ENCODE measurements around the gene UVSSA. TPM values are rescaled to one million over a fixed set of nuclear protein-coding genes. Genes with fewer than 3 reads are reported as not detected.
A peak's percentile ranks its signal among the peaks of the same experiment; 100 is the strongest.

Gene UVSSA
- polyA plus RNA-seq, 1 donor from 2014 or later, result 13.3 TPM

DNA sequence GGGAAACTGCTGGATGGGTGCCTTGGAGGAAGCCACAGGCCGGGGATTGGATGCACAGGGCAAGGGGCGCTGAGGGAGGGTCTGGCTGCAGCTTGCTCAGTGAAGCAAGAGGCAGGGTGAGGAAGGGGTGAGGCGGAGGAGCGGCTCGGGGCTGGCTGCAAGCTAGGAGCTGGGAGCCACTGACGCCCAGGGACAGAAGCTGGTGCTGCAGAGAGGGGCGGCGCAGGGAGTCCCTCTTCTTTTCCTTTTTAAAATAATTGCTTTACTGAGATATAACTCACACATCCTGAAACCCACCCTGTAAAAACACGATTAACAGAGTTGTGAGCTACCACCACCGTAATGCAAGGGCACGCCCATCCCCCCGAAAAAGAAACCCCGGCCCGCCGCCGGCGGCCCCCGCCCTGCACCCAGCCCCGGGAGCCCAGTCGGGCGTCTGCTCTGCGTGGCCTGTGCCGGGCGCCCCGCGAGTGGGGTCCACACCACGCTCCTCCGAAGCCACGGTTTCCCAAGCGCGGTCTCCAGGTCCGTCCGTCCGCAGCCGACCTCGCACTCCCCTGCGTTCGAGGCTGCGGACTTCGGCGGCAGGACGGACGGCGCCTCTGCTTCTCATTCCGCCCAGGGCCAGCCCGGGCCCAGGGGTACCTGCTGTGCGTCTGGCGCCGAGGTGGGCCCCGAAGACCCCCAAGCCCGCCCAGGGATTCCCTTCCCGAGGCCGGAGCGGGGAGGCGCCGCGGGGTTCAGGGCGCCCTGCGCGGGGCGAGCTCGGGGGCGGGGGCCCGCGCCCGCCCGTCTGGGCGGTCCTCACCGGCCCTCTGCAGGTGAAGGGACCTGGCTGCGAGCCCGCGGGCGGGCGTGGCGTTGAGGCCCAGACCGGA is 866 bp upstream of the UVSSA start:
- peak overlapping the region; percentile 69 for H3K4me2 ChIP-seq (ENCODE audit: low read length)
- peak overlapping the region; percentile 99 for H3K4me3 ChIP-seq (ENCODE audit: low read length)
- no peaks in the 10 kb centered on the region for H3K9me3 ChIP-seq (ENCODE audit: low read length)
- no peaks in the 10 kb centered on the region for H3K9me2 ChIP-seq (ENCODE audit: insufficient read depth, low read length)
- peak overlapping the region; percentile 94 for H3K9ac ChIP-seq (ENCODE audit: low read length)
- peak overlapping the region; percentile 90 for H3K27ac ChIP-seq (ENCODE audit: low read length)
- peaks cover 4% of the 10 kb centered on the region for H3K36me3 ChIP-seq (ENCODE audit: insufficient read depth, low read length)
- no peaks in the 10 kb centered on the region for H3F3A ChIP-seq (ENCODE audit: insufficient read depth, low read length, poor library complexity, severe bottlenecking)
- H3K27me3 ChIP-seq (ENCODE audit: insufficient read depth, low read depth, low read length), result no peaks in the 10 kb centered on the region
- H4K20me1 ChIP-seq (ENCODE audit: insufficient read depth), result no peaks in the 10 kb centered on the region
- TF ChIP-seq, protein P1, sequence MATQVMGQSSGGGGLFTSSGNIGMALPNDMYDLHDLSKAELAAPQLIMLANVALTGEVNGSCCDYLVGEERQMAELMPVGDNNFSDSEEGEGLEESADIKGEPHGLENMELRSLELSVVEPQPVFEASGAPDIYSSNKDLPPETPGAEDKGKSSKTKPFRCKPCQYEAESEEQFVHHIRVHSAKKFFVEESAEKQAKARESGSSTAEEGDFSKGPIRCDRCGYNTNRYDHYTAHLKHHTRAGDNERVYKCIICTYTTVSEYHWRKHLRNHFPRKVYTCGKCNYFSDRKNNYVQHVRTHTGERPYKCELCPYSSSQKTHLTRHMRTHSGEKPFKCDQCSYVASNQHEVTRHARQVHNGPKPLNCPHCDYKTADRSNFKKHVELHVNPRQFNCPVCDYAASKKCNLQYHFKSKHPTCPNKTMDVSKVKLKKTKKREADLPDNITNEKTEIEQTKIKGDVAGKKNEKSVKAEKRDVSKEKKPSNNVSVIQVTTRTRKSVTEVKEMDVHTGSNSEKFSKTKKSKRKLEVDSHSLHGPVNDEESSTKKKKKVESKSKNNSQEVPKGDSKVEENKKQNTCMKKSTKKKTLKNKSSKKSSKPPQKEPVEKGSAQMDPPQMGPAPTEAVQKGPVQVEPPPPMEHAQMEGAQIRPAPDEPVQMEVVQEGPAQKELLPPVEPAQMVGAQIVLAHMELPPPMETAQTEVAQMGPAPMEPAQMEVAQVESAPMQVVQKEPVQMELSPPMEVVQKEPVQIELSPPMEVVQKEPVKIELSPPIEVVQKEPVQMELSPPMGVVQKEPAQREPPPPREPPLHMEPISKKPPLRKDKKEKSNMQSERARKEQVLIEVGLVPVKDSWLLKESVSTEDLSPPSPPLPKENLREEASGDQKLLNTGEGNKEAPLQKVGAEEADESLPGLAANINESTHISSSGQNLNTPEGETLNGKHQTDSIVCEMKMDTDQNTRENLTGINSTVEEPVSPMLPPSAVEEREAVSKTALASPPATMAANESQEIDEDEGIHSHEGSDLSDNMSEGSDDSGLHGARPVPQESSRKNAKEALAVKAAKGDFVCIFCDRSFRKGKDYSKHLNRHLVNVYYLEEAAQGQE (IDR thresholded peaks at IDR 0.05; ENCODE audit: borderline replicate concordance), result peak; percentile 31
- TF ChIP-seq MXI1 (conservative IDR thresholded peaks at IDR 0.05; ENCODE audit: poor library complexity, severe bottlenecking) (peak; percentile 43), SMC3 (conservative IDR thresholded peaks at IDR 0.05; ENCODE audit: poor library complexity) (peak; percentile 33), POLR2AphosphoS5 (IDR thresholded peaks at IDR 0.05) (peak; percentile 64), EP300 (conservative IDR thresholded peaks at IDR 0.05; ENCODE audit: poor library complexity, severe bottlenecking) (no peak), RAD21 (conservative IDR thresholded peaks at IDR 0.05) (peak; percentile 67), TAF1 (IDR thresholded peaks at IDR 0.05; ENCODE audit: low read depth) (no peak), EZH2 (IDR thresholded peaks at IDR 0.05; ENCODE audit: borderline replicate concordance, insufficient read depth, low read length, poor library complexity, severe bottlenecking) (no peak)
- TF ChIP-seq, protein P2, sequence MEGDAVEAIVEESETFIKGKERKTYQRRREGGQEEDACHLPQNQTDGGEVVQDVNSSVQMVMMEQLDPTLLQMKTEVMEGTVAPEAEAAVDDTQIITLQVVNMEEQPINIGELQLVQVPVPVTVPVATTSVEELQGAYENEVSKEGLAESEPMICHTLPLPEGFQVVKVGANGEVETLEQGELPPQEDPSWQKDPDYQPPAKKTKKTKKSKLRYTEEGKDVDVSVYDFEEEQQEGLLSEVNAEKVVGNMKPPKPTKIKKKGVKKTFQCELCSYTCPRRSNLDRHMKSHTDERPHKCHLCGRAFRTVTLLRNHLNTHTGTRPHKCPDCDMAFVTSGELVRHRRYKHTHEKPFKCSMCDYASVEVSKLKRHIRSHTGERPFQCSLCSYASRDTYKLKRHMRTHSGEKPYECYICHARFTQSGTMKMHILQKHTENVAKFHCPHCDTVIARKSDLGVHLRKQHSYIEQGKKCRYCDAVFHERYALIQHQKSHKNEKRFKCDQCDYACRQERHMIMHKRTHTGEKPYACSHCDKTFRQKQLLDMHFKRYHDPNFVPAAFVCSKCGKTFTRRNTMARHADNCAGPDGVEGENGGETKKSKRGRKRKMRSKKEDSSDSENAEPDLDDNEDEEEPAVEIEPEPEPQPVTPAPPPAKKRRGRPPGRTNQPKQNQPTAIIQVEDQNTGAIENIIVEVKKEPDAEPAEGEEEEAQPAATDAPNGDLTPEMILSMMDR (IDR thresholded peaks at IDR 0.05; ENCODE audit: poor library complexity, severe bottlenecking), result peak; percentile 59
- H3K79me2 ChIP-seq (replicated peaks; ENCODE audit: insufficient read depth, low read length), result no peaks in the 10 kb centered on the region
- H2AFZ ChIP-seq (ENCODE audit: low read depth, low read length), result peak overlapping the region; percentile 38

DNA sequence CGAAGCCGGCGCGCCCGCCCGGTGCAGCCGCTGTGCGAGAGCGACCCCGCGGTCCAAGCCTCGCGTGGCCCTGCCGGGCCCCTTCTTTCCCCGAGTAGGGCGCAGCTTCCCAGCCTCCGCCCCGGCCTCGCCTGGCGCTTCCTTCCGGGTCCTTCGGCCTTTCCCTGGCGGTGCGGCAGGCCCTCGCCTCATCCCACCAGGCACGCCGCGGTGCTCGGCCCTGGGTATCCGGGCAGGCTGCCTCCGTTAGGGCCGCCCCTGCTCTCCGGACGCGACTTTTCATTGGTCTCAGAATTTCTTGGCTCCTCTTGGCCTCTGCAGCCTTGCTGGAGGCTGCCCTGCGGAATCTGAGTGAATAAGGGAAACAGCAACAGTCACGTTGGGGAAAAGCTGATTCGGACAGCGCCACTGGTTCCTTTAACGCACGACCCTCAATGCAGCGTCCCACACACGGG is 429 bp downstream of the UVSSA start:
- H2AFZ ChIP-seq (ENCODE audit: low read depth, low read length), result peak overlapping the region; percentile 51
- TF ChIP-seq, protein P2 (IDR thresholded peaks at IDR 0.05; ENCODE audit: poor library complexity, severe bottlenecking), result peak; percentile 6
- TF ChIP-seq MXI1 (conservative IDR thresholded peaks at IDR 0.05; ENCODE audit: poor library complexity, severe bottlenecking) (peak; percentile 74), SMC3 (conservative IDR thresholded peaks at IDR 0.05; ENCODE audit: poor library complexity) (peak; percentile 51), POLR2AphosphoS5 (IDR thresholded peaks at IDR 0.05) (no peak), RAD21 (conservative IDR thresholded peaks at IDR 0.05) (peak; percentile 50)
- H3K27ac ChIP-seq (ENCODE audit: low read length), result peak overlapping the region; percentile 87
- H3K27me3 ChIP-seq (ENCODE audit: insufficient read depth, low read depth, low read length), result no peaks in the 10 kb centered on the region
- no peaks in the 10 kb centered on the region for H3F3A ChIP-seq (ENCODE audit: insufficient read depth, low read length, poor library complexity, severe bottlenecking)
- H3K9me2 ChIP-seq (ENCODE audit: insufficient read depth, low read length), result no peaks in the 10 kb centered on the region
- peak overlapping the region; percentile 69 for H3K4me2 ChIP-seq (ENCODE audit: low read length)
- peak overlapping the region; percentile 93 for H3K9ac ChIP-seq (ENCODE audit: low read length)
- H3K4me3 ChIP-seq (ENCODE audit: low read length), result peak overlapping the region; percentile 99
- H3K79me2 ChIP-seq (replicated peaks; ENCODE audit: insufficient read depth, low read length), result no peaks in the 10 kb centered on the region
- no peaks in the 10 kb centered on the region for H3K36me3 ChIP-seq (ENCODE audit: insufficient read depth, low read length)
- no peaks in the 10 kb centered on the region for H4K20me1 ChIP-seq (ENCODE audit: insufficient read depth)
- no peaks in the 10 kb centered on the region for H3K9me3 ChIP-seq (ENCODE audit: low read length)

Measured in neural cell (in vitro differentiated cells).